ENCODE results near the gene CCDC92B.
"Not testable (repeated sequence)": the region's sequence is repeated elsewhere in the genome, so short reads cannot be mapped to it uniquely, and the experiment has no call there.

CCDC92B gene

DNA sequence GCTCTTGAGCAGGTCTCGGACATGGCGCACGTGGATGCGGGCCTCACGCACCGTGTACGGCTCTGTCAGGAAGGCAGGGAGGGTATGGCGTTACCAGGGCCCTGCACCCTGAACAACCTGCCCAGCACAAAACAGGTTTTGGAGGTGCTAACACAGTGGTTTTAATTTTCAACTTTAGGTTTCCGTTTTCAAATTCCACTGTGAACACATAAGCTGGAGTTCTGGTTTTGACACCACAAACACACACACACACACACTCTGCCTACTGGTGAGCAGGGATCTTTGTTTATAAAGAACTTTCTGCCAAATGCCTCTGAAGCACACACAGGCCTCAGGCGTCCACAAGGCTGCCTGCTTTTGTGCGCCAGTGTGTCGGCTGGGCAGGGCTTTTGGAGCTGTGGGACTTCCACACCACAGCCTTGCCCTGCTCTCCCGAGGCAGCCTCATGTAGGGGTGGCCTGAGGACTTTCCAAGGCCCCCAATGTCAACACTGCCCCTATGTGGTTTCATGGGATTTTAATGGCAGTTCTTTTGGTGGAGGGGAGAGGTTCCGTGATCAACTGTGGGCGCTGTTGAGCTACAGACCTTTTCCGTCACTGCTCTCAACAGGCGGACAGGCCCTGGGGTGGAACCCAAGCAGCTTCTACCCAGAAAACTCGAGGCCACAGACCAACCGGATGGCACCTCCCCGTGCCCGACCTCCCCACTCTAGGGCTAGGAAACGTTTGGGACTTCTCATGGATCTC is 47.3 kb downstream of the CCDC92B start:
- DNase-seq, result no peak

DNA sequence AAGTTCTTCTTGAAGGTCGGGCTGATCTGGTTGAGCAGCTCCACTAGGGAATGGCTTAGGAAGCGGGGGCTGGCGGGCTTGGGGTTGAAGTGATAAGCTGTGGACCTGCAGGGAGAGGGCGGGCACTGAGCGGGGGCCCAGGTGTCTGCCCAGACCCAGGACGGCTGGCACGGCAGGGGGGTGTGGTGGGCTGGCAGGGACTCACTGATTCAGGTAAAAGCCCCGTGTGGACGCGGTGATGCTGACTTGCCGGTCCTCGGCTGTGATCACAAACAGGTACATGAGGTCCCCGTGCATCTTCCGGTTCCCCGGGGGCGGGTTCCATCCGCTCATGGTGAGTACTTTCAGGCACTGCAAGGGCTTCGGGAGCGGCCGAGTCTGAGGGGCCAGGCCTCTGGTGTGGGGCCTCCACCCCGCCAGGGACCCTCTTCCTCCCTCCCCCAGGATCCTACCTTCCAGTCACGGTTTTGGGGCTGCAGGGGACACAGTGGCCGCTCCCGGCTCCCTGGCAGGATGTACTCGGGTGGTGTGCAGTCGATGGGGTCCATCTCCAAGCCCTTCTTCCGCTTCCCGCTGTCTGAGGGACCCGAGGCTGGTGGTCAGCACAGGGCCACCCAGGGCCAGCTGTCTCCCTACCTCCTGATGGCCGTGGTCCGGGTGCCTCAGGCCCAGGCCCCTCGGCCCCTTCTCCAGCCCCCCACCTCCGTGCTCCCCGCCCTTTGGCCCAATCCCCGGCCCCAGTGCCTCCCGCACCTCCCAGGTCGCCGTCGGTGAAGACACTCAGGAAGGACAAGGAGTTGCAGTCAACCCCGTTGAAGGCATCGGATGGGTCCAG is 48.1 kb downstream of the CCDC92B start:
- no peak for DNase-seq

DNA sequence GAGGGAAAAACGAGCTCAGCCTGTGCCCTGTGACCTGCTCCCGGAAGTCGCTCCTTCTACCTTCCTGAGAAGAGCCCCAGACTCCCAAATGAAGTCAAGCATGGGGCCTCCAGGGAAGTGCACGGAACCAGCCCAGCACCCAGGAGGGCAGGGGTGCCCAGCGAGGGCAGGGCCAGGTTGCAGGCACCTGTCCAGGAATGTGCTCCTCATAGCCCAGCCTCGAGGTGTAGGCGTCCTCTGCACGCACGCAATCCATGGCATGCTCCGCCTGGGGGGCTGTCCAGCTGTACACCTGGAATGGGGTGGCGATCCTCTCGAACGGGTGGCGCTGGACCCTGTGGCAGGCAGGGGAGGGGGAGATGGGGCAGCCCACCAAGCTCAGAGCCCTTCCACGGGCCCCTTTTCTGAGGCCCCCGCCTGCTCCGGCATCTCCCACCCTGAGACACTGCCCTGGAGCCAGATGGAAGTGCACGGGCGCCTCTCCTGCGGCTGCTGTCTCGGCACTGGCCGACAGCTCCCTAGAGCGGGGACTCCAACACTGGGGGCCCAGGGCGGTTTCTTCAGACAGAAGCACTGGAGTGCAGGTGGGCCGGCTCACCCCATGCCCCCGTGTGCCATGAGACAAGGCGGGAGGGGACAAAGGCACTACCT is 48.8 kb downstream of the CCDC92B start:
- no peak for DNase-seq

DNA sequence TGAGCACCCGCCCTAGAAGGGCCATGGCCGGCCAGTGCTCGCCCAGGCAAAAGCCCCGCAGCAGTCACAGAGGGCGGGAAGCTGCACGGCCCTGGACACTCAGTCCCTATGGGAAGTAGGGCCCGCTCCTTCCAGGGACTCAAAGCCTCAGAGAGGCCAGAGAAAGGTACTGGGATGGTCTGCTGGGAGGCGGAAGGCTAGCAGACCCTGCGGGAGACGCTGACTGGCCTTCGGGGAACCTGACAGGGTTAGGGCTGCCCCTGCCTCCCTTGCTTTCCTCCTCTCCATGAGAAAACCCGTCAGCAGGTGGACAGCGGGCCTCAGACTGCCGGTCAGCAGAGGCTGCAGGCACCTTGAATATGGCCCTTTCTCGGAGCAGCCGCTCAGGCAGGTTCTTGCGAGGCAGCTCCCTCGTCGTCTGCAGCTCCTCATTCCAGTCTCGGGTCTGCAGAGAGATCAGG is 49.4 kb downstream of the CCDC92B start:
- DNase-seq, result no peak

DNA sequence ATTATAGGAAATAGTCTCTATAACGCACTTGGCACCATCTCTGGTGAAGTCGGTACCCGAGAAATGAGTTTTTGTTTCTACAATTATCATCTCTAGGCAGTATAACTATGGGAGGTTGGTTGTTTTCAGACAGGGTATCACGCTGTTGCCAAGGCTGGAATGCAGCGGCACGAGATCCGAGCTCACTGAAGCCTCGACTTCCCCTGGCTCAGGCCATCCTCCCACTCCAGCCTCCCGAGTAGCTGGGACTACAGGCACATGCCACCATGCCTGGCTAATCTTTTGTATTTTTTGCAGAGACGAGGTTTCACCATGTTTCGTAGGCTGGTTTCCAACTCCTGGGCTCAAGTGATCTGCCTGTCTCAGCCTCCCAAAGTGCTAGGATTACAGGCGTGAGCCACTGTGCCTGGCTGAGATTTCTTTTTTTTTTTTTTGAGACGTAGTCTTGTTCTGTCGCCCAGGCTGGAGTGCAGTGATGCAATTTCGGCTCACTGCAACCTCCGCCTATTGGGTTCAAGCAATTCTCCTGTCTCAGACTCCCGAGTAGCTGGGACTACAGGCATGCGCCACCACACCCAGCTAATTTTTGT is 50.1 kb downstream of the CCDC92B start:
- not testable (repeated sequence) for DNase-seq

DNA sequence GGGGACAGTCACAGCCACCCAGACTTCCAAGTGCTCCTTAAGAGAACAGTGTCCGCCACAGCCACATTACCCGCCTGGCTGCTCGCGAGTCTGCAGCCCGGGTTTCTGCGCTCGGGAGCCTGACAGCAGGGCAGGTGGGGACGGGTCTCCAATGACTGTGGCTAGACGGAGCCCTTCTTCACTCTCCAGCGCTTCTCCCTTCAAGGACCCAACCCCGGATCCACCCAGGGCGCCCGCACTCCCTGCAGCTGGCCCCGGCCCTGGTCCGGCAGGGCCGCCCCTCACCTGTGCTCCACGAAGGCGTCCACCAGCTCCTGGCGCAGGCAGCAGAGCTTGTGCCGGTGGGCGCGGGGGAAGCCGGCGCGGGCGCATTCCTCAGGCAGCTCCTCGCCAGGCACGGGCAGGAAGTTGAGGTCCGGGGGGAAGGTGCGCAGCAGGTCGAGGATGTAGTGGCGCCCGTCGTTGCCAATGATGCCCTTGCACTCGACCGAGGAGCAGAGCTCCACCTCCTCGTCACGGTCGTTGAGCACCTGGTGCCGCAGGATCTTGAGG is 51.8 kb downstream of the CCDC92B start:
- DNase-seq, result no peak

DNA sequence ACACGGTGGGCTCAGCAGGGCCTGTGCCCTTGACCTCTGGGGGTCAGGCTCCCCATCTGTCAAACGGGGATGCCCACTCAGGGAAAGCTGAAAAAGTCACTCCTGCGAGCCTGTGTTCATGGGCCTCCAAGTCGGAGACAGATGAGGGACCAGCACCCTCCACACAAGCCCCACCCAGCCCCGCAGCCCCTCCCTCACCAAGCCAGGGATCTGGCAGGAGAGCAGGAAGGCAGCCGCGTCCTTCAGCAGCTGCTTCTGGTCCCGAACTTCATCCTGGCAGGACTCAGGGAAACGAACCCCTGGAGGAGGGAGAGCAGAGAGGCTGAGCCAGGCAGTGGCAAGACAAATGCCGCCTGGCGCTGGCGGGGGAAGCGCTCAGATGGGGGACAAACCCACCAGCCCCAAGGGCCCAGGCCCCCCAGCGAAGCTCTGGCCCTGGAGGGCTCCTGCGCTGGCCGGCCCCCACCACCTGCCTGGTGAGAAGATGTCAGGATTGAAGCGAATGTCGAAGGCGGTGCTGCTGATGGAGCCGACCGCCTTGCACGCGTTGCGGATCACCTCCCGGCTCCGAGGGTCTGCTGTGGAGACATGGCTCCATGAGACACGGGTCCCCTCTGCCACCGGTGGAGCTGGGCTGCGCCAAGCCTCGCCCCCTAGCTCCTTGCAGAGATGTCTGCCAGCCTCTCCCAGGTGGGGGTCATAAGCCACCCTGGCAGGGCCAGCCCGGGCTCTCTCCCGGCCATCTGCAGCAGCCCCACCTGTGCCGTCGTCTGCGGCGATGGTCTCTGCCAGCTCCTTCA is 53.3 kb downstream of the CCDC92B start:
- DNase-seq, result no peak

DNA sequence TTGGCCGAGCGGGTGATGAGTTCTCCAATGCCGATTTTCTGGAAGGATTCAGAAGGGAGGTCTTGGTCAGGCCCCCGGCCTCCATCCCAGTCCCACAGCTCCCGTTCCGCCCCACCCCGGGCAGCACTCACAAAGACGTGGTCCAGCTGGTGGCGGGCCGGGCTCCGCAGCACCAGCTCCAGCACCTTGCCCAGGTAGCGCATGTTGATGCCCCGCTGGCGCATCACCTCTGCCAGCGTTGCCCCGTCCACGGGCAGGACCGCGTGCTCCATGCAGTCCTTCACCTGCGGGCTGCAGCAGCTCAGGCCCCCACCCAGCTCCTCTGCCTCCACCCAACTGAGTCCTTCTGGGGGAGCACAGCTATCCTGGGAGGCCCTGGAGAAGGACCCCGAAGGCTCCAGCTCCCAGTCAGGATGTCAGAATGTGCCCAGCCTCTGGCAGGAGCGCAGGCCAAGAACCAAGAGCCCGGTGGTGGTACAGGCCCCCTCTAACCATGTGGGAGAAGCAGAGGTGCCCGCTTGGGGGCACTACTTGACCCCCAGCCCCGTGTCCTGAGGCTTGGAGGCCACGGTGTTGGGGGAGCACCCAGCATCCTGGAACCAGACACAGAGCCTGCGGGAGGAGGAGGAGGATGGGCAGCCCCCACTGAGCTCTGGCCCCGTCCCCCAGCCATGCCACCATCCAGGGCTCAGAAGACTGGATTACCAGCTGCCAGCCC is 54.0 kb downstream of the CCDC92B start:
- DNase-seq, result no peak

DNA sequence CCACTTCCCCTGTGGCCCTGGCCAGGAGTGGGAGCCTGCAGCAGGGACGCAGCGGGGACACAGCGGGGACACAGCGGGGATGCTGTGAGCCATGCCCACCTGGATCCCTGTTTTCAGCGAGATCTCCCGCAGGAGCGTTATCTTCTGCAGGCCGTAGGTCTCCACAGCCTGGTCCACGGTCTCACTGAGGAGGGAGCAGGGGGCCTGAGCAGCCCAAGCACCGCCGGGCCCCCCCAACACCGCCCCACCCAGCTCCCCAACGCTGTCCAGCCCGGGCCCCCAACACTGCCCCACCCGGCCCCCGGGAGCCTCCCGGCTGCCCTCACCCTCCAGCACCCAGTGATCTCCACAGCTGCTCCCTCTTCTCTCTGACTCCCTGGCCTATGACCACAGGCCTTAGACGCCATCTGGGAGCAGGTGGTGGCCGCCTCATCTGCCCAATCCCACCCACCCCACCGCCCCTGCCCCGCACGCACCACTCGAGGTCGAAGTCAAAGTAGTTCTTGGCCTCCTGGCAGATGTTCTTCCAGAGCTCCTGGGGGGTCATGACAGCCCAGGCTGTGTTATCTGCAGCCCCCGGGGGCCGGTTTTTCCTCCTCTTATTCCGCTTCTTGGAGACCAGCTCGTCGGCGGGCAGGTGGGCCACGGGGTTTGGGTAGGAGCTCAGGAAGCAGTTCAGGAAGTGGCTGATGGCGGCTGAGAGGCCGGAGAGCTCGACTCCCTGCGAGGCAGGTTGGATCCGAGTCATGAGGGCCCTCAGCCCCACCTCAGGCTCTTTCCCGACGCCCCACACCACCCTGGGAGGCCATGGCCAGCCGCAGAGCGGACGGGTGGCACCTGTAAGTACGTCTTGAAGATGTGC is 54.8 kb downstream of the CCDC92B start:
- DNase-seq, result no peak

DNA sequence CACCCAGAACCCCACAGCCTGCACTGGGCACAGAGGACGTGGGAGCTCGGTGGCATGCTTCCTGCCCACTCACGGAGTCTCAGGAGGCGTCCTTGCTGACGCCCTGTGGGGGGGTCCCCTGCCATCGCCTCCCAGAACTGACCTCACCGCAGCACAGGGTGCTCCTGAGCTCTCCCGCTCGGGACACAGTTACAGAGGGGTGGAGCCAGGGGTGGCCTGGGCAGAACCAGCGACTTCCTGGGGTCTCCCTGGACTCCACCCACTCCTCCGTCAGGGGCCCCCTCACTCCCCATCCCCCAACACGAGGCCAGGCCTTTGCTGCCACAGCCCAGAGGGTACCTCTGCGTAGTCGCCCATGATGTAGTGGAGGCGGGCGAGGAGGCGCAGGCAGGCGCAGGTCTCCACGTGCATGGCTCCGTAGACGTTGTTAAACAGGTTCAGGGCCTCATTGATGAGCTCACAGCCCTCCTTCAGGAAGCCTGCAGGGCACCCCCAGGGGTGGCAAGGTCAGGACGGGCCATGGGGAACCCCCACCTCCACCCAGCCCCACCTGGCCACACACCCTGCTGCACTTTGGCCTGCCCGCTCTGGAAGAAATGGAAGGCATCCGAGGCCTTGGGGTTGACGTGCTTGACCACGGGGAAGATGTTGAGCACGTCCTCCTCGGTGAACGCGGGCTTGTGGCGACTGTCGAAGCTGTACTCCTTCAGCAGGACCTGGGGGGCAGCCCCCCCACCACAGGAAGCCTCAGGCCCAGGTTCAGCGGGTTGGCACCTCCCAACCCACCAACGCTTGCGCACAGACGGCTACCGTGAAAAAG is 55.7 kb downstream of the CCDC92B start:
- DNase-seq, result no peak

DNA sequence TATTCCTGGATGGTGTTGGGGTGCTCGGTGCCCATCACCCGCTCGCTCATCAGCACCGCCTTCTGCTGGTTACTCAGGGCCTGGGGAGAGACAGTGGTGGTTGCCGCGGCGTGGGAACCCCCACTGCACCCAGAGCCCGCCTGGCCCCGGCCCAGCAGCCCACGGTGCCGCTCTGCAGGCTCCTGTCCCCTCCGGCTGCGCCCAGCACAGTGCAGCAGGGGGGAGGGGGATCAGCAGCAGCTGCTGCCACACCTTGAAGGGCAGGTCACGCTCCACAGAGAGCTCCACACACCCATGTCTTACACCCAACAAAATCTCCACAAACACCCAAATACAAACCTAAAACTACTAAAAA is 56.7 kb downstream of the CCDC92B start:
- no peak for DNase-seq

DNA sequence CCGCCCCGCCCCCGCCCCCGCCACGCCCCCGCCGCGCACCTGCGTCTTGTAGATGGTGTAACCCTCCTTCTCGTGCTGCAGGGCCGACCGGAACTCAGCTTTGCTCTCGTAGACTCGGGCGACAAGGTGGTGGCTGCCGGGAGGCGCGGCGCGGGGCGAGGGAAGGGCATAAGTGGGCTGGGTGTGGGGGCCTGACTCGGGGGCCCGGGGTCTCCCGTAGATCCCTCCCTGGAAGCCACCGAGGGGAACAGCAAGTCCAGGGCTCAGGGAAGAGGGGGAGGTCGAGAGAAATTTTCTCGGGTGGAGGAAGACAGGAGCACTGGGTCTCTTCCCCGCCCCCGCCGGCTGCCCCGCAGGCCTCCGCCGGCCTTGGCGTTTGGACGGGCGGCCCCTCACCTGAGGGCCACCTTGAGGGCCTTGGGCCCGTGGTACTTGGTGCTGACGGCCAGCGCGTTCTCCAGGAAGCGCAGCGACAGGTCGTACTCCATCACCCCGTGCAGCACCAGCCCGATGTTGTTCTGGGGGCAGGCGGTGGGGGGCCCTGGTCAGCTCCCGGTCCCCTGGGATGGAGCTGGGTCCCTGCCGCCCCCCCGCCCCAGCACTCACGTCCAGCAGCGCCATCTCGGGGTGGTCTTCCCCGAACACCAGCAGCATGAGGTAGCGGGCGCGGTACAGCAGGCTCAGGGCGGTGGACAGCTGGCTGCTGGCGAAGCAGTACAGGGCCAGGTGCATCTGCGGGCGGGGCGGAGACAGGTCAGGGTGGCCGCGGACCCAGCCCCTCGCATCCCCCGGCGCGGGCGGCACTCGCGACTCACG is 57.3 kb downstream of the CCDC92B start:
- DNase-seq, result no peak

DNA sequence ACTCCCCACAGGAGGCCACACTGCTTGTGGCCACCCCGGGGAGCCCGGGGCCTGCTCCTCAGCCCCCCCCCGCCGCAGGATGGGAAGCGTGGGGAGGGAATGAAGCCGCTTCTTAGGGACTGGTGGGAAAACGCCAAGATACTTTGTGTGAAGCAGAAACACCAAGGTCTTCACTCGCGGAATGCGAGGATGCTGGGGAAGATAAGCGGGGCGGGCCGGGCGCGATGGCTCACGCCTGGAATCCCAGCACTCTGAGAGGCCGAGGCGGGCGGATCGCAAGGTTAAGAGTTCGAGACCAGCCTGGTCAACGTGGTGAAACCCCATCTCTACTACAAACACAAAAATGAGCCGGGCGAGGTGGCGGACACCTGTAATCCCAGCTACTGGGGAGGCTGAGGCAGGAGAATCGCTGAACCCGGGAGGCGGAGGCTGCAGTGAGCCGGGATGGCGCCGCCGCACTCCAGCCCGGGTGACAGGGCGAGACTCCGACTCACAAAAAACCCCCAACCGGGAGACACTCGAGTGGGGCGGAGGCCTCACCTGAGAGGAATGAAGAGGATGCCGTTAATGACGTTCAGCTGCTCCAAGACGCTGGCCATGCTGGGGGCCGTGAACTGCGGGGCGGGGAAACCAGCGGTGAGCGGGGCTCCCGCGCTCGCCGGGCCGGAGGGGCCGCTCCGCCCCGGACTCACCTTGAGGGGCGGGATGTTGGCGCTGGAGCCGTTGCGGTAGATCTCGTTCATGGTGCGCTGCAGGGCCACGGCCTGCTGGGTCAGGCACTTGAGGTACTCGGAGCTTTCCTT is 58.2 kb downstream of the CCDC92B start:
- DNase-seq, result no peak

DNA sequence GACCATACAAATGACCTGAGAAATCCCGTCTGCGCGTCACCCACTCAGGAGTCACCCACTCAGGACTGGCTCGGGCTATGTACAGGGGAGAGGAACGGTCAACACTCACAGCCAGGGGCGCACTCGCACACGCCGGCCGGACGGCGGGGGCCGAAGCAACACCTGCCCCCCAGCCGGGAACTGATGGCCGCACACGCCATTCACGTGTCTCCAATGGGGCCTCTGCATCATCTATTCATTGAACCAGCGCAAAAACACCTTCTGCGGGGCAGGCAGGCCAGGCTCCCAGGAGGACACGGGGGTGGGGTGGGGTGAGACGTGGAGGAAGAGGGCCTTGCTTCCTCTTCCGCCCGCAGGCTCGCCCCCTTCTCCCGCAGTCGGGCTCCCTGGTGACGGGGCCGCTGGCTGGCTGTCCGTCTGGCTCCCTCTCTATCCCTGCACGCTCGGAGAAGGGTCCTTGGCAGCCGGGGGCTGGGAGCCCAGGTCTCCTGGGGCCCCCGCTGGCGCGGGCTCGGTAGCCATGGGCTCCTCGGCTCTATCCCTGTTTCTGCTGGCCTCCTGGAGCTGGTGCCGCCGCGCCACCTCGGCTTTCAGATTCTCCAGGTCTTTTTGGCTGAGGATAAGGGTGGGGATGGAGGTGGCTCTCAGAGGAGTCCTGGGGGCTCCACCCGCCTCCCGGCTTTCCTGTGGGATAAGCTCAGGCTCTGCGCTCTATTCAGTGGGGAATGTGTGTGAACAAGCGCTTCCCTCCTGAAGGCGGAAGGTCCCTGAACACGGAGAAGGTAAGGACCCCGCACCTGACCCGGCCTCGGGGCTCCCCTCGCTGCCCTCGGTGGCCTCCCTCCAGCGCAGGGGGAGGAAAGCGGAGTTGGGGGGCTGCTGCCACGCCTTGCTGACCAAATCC is 59.0 kb downstream of the CCDC92B start:
- DNase-seq, result no peak

DNA sequence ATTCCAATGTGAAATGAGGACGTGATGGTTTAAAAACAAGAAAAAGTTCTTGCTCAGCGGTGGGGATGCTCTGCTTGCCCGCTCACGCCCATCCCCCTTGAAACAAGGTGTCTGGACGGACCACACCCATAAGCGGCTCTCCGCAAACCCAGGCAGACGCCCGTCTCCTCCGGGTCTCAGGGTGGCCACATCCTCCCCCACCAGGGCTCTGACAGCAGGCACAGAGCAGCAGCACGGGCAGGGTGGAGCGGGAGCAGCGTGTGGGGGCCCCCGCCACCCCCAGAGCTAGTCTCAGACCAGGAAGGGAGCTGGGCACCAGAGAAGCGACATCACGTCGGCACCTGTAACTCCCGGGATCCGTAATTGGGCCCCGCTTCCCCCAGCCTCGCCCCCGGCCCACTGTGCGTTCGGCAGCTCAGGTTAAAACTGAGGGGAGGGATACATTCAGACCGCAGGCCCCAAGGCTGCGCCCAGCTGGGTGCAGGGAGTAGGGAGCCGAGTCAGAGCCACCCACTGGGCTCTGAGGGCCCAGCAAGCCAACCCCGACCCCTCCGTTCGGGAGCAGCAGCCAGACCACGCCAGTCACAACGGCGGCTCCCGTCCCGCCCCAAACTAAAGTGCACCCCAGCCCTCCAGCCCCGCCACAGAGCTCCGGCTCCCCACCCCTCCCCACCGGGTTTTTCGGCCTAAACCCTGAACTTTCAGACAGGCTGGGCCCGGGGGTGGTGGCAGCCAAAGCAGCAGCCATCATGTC is 59.9 kb downstream of the CCDC92B start:
- DNase-seq, result peak; percentile 50

All from activated effector memory CD4-positive, alpha-beta T cell treated with Interleukin-2 at 50 U/mL for 16 hours (primary cell).